GM19238 (cell line): Measurements from ENCODE around the gene TEX2.

ENCODE experiments used
- DNase-seq: peaks from one replicate; pipeline ENCODE4 v3.0.0; 2011; ENCODE audit warnings: low spot score; ENCODE audit not compliant: insufficient read length

The TEX2 gene

DNA sequence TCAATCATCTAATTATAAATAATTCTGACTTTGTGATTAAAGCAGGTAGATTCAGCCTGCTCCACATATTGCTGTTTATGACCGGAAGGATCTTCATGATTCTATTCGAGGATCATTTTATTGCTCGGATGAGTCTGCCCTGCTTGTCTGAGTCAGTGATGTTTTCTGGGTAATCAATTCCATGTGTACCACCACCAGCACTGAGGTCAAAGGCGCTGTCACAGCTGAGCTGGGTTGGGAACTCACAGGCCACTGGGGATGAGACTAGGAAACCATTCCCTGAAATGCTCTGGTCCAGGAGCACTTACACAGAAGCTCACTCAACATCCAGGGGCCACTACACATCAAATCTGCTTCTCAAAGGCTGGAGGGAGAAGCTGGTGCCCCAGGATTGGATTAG, 102.7 kb downstream of the TEX2 start:
- DNase-seq: no peak

DNA sequence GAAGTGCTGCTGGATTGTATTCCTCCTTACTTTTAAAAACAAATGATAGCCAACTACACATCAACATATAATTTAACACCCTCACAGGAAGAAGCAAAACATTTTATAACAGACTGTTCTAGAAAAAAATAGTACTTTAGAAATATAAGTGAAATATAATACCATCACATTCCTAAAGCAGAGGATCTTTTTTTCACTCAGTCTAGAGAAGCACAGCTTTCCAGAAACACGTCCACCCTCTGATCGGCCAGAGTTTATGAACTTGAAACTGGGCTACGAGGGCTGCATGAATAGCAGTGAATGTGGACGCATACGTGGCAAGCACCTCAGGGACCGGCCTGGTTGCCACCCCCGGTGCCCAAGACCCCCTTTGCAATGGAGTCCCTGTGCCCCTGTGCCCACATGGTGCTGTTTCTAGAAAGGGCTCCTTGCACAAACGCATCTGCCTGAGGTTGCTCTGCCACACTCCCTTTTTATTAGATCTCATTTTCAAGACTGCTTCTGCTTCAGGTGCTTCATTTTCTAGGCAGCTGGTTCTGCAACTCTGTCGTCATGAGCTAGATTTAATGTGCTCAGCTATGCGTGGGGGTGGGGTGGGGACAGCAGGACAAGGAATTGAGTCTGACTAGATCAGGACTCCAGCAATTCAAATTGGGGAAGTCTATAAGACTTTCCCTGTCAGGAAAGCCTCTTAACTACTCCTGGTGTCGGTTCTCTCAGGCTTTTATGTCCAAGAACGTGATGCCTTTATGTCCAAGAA, 104.0 kb downstream of the TEX2 start:
- DNase-seq: no peak

DNA sequence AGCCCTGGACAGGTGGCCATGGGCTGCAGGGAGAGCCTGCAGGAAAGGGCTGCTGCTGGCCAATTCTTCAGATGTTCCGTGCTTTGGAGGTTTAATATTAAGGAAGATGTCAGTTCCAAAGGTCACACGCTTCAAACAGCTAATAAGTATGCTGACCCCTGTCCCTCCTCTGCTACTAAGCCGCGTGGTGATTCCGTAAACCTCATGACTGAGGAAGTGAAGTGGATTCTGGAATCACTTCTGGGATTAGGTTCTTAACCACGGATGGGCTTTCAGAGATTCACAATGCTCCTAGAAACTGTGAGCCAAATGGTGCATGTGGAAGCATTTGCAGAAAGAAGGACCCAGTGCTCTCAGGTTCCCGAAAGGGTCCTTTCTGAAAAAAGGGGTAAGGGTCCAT, 104.7 kb downstream of the TEX2 start:
- DNase-seq: no peak

DNA sequence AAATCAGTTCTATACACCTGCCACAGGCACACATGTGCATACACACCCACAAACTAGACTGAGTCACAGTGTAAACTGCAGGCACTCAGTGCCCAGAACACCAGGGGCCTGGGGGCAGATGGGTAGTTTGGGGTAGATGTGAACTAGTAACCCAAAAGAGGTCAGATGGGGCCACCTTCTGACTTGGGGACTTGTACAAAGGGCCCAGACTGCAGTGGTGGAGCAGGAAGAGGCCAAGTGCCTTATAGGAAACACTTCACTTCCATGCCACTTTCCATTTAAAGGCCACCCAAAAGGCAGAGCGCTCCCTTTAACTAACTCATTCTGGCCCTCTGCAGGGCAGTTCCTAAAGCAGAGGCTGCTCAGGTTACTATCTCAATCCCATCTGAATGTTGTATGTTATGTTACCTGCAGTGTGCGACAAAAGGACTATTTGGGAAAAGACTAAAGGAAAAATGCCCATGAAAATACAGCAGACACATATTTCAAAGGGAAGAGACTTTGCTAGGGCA, 105.3 kb downstream of the TEX2 start:
- no peak for DNase-seq

DNA sequence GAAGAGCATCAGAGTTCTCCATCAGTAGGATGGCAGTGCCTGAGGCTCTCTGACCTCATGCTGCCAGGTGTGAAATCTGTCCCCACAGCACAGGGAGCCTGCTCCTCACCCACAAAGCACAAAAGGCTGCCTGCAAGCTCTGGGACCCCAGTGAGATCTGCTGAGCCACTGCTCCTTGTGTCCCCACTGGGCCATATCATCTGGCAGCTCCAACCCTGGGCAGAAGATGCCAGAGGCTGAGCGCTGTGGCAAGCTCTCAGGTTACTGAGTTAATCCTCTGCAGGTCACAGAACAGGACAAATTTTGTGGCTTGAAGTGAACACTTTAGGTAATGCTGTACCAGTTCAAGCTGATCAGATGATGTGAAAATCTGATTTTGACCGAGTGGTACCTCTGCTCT, 106.4 kb downstream of the TEX2 start:
- no peak for DNase-seq

DNA sequence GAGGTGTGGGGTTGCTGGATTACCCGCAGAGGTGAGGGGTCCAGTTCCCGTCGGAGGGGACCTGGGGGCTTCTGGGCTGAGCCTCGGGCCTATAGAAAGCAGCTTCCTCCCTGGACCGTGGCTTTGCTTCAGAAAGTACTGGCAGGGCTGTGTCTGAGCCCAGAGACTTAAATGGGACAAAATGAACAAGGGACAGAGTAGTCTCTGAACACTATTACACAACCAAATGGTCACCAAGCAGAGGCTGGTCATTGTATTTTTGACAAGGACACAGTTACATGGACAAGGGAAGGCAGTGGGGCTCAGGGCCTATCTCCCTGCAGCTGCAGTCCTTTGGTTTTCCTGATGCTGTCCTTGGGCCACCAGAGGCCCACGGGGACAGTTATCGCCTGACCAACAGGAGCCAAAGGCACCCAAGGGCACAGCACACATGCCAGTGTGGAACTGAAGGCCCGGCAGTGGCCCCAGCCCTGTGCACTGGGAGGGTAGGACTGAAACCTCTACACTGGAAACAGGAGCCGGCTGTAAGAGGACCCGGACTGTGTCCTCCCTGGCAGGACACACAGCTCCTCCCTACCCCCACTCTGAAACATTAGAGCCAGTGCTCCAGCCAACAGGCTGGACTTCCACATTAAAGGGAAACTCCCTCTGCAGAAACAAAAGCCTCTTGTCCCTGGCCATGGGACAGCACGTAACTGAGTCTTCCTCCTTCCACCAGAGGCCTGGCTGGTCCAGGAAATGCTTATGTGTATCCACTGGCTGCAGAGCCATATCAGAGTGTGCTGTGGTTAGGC, 107.1 kb downstream of the TEX2 start:
- DNase-seq: no peak

DNA sequence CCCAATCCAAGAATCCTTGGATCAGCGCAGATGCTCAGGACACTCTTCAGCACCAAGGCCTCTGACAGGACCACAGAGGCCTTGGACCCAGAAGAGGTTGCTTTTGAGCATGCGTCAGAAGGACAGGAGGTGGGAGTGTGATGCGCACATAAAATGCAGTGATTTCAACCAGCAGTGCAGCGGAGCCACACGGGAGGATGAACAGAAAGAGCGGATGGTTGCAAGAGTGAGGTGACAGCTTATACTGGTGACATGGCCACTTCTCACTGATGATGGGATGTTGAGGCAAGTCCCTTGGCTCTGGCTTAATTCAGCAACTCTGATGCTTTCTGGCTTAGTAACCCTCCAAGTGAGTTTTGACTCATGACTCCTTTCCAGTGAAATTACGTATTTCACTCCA, 107.9 kb downstream of the TEX2 start:
- no peak for DNase-seq

DNA sequence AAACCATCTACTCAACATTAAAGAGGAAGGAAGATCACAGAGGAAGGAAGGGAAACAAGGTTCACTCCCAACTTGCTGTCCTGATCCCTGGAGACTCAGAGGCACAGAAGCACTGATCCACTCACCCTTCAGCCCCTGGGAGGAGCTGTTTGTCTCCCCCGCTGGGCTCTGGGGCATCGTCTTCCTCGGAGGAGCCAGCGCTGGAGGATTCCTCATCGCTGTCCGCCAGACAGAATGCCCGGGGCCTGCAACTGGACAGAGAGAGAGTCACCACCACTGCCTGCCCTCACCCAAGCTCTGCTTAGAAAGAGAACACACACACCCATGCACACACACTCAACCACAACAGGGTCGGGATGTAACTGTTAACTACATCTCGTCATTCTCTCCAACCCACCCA, 108.3 kb downstream of the TEX2 start:
- no peak for DNase-seq

DNA sequence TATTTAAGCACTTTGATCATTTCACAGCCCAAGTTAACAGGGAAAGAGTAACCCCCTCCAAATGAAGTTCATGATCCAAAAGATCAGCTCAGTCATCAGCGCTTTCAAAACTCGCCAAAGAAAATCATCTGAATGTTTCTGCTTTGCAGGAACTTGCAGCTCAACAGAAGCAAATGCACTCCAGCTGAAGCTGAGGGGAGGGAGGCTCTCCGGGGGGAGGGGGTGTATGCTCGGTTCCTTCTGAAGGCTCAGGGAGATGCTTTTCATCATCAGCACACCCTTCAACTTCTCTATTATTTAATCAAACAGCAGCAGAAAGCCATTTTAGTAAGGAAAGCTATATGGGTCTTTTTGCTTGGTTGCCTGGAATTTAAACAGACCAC, 108.8 kb downstream of the TEX2 start:
- DNase-seq: no peak

DNA sequence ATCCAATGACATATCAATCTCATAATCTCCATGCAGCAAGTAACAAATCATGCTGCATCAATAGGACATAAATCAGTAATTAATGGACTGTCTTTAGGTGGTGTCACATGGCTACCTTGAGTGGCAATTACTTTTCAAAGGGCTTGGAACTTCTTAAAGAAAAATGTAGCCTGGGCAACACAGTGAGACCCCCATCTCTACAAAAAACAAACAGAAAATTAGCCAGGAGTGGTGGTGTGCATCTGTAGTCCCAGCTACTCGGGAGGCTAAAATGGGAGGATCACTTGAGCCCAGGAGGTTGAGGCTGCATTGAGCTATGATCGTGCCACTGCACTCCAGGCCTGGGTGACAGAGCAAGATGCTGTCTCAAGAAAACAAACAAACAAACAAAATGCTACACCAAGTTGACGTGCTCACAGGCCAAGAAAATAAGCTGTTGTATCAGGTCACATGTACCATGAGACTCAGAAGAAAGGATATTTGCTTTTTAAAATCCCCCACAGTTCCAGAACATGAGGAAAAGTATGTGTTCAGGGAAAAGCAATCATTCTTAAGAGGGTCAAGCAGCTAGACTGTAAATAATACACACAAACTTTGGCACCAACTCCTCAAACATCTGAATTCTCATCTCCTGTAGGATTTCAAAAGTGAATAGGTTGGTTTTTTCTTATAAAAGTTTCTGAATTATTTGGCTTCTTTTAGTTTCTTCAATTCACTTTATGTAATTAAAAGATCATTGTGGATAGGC, 109.3 kb downstream of the TEX2 start:
- no peak for DNase-seq

DNA sequence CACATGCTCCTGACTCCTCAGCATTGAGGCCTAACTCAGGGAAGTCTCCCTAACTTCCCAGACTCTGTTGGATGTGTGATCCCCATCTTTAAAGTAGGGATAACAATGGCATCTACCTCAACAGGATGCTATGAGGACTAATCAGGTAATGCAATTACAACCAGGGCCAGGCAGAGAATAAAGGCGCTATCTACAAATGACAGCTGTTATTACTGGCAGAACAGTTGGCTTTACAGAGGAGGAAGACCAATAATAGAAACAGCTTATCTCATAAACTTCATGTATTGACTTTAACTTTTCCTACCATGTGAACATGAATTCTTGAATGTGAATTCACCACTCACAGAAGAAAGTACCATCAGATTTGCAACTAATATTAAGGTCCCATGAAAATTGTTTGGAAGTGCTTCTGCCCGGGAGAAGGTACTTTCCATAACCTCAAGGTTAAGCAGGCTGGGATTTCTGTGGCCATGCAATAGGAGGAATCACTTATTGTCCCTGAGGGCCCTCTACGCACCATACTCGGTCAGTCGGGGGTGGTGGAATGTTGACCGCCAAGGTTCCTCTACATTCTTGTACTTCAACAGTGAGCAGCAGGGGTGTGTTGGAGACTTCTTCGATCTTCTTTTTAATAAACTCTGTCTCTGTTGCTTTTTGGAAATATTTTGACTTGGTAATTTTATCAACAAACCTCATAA, 110.5 kb downstream of the TEX2 start:
- no peak for DNase-seq

DNA sequence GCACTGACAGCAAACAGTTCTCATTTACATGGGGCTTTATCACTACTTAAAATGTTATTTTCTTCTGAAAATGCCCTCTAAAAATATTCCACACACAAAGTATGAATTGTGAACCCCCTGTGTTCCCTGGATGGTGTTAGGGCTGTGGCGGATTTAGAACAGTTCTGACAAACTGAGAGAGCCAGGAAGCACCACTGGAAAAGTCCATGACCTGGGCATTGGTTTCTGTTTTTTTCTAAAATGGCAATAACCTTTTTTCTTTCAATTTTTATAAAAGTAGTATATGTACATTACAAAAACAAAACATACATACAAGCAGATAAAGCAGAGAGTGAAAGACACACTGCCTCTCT, 112.1 kb downstream of the TEX2 start:
- no peak for DNase-seq

DNA sequence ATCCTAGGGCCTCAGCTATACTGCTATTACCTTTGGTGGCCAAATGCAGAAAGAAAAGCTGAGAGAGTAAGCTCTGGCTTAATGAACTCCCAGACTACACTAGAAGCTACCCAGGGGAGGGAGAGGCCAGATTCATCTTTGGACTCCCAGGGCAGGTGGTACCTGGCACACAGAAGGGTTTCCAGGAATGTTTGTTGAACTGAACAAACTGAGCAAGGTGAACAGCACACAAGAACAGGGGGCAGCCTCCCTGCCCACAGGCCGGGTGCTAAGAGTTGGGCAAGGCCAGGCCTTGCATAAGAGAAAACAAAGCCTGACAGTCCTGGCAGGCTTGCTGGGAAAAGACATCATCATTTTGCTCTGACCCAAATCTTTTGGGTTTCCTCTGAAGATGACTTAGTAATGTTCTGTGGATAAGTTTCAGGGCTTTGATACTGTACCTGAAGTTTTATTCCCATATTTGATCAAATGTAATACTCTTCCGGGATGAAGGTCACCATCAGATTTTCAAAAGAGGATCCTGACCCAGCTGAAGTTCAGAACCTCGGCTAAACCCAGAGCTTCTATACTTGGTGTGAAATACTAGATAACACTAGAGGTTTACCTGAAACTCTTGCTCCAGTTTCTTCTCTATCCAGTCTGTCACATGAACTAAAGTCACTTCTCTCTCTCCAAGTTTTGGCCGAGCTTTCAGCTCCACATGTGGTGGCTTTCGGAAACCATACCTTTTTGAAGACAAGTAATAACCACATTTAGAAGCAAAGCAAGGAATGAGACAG, 112.6 kb downstream of the TEX2 start:
- no peak for DNase-seq

DNA sequence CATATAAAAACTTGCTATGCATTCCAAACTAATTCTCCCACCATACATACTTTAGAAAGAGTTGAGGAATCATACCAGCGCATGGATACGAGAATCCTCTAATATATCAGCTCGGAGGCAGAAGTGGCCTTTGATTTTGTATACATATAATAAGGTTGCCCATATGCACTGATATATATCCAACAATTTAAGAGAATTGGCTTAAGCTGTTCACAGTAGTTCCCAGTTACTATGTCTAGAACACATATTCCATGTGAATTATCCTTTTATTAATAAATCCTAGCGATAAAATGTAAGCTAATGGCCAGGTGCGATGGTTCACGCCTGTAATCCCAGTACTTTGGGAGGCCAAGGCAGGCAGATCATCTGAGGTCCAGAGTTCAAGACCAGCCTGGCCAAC, 113.9 kb downstream of the TEX2 start:
- DNase-seq: no peak

DNA sequence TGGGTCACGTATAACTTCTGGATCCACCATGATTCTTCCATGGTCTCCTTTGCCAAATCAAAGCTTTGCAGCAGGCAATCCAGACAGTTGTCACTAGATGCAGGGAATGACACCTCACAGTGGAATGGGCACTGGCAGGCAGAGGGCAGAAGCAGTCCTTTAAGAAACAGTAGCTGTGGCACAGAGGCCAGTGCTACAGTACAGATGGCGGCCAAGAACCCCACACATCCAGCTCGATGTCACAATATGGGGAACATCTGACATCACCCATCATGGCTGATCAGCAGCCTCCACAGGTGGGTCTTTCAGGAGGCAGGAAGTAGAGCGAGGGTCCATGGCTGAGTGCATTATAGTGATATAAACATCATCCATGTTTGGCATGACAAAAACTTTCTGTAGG, 114.4 kb downstream of the TEX2 start:
- DNase-seq: no peak

DNA sequence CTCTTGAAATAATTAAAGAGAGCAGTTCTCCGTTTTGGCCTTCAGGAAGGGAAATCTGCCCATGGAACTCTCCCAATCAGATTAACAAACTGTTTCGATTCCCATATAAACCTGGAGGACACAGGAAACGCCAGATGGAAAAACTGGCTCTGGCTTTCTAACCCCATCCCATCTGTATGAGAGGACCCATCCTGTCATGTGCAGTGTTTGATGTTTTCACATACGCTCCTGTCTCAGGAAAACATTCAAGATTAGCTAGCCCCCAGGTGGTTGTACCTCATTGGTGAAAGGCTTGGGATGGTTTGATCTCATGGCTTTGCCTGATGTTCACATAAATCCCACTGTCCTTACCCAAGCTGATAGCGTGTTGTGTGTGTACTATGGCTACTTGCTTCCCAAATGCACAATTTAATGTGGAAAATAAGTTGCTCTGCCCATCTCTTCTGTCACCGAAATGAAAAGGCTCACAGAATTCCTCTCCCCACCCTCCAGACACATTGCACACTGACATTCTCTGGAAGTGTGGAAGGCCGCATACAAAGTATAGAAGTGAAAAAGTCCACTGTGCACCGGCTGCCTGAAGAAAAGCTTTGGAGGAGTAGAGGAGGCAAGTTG, 114.9 kb downstream of the TEX2 start:
- DNase-seq: no peak

DNA sequence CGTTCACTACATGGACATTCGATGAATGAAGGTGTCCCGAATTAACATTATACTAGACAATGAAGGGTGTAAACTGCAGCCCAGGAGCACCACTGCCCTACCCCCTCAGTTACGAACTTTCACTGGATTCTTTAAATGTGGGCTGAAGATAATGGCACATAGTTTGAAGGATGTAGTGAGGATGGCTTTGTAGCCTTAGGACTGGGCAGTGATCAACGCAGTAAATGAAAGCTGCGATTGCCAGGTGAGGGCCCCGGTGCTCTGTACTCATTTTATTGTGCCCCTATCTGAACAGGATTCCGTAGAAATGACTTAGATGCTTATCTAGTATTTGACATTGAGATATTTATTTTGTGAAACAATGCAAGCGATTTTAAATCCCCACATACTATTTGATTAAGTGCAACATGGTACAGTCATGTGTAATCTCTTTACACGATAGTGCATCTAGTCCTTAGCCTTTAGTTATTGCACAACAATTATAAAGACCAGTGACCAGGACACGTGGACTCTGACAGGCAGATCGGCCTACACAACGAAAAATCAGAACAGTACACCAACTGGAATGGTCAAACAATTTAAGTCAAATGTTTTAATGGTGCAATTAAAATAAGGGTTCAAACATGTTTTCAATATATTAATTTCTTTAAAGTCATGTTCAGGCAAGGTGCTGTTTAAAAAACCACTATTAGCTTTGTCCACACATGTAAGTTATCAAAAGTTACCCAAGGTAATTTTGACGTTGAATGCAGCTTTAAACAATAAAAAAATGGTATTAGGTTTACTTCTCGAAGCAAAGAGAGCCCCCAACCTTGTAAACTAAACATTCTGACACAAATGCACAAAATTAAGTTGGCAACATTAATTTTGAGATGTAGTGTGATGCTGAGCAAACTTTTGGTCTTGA, 115.7 kb downstream of the TEX2 start:
- no peak for DNase-seq

DNA sequence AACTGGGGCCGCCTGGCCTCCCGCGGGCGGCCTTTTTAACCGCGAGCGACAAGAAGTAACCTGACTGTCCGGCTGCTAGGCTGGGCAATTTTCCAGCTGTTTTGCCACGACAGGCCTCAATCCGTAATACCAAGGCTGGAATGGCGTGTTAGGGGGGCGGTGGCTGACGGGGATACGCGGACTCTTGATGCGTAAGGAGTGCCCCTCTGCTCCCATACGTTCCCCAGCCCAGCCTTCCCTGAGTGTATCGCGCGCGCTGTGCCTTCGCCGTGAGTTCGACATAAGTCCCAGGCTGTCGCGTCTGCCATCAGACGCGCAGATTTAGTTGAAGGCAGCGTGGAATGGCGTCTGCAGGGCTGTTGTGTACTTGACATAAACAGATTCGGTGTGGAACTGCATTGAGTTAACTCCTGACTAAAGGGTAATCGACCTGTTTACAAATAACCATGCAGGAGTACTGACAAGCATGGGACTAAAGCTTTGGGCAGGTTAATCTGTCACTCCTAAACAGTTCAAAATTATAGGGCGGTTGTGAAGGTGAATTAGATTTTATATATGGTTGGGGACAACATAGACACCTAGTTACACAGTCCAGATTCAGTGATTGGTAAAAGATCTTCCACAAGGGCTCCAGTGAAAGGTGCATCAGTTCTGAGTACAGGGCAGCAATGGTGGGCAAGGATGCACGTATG, 116.5 kb downstream of the TEX2 start:
- DNase-seq: no peak
